Ishikawa (cell line): Measurements from ENCODE around the gene NEK9.

Experiments
- CEBPB ChIP-seq: IDR thresholded peaks from 2 replicates; pipeline ENCODE4 v1.6.1; 2012
- CREB1 ChIP-seq: IDR thresholded peaks from 2 replicates; pipeline ENCODE4 v1.6.1; 2012; ENCODE audit warnings: low read depth
- EGR1 ChIP-seq: IDR thresholded peaks from 2 replicates; pipeline ENCODE4 v1.6.1; 2012
- EP300 ChIP-seq: IDR thresholded peaks from 2 replicates; pipeline ENCODE4 v1.6.1; 2012; ENCODE audit warnings: borderline replicate concordance
- RAD21 ChIP-seq: IDR thresholded peaks from 2 replicates; pipeline ENCODE4 v1.6.1; 2012; ENCODE audit warnings: low read depth
- TCF12 ChIP-seq: IDR thresholded peaks from 2 replicates; pipeline ENCODE4 v1.6.1; 2012; ENCODE audit warnings: low read depth
- TF ChIP-seq, protein P1 (sequence below): IDR thresholded peaks from 2 replicates; pipeline ENCODE4 v1.6.1; 2012

DNA sequence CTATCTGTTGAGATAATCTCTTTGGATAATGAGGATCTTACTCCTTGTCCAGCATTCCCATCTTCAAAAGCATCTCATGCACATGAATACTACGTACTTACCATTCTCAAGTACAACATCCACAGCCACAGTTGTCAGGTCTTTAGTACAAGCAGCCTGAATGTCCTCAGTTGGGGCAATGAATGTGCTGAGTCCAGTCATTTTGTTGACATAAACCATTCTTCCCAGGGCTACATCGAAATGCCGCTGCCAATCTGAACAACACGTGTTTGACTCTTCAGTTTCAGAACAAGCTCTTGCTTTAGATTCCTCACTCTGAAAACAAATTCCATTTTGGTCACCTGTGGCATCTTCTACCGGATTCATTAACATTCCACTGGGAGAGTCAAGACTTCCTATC is 80.6 kb downstream of the NEK9 start:
- TF ChIP-seq RAD21: no peak
- TF ChIP-seq TCF12: no peak
- TF ChIP-seq, protein P1, sequence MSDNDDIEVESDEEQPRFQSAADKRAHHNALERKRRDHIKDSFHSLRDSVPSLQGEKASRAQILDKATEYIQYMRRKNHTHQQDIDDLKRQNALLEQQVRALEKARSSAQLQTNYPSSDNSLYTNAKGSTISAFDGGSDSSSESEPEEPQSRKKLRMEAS: no peak
- no peak for TF ChIP-seq CEBPB
- no peak for TF ChIP-seq EP300
- no peak for TF ChIP-seq CREB1
- no peak for TF ChIP-seq EGR1
